B cell (primary cell): ENCODE data around the gene TUBA4A.
"Not testable (repeated sequence)": the region's sequence is repeated elsewhere in the genome, so short reads cannot be mapped to it uniquely, and the experiment has no call there.

Source experiments
- EZH2 ChIP-seq: IDR thresholded peaks from 2 replicates; pipeline ENCODE4 v1.6.1; 2012; ENCODE audit warnings: borderline replicate concordance, low read depth, mild to moderate bottlenecking, moderate library complexity, low read length; ENCODE audit not compliant: insufficient read depth, poor library complexity, severe bottlenecking
- TF ChIP-seq, protein P1 (sequence below): fragments of 200-600 bp; IDR thresholded peaks from one replicate; pipeline ENCODE4 v1.8.0; 2022; ENCODE audit warnings: antibody characterized with exemption, mild to moderate bottlenecking

DNA sequence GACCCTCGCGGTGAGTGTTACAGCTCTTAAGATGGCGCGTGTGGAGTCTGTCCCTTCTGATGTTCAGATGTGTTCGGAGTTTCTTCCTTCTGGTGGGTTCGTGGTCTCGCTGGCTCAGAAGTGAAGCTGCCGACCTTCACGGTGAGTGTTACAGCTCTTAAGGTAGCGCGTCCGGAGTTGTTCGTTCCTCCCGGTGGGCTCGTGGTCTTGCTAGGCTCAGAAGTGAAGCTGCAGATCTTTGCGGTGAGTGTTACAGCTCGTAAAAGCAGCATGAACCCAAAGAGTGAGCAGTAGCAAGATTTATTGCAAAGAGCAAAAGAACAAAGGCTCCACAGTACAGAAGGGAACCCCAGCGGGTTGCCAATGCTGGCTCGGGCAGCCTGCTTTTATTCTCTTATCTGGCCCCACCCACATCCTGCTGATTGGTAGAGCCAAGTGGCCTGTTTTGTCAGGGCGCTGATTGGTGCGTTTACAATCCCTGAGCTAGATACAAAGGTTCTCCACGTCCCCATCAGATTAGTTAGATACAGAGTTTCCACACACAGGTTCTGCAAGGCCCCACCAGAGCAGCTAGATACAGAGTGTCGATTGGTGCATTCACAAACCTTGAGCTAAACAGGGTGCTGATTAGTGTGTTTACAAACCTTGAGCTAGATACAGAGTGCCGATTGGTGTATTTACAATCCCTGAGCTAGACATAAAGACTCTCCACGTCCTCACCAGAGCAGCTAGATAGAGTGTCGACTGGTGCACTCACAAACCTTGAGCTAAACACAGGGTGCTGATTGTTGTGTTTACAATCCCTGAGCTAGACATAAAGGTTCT lies 53.0 kb downstream of the TUBA4A start:
- TF ChIP-seq, protein P1, sequence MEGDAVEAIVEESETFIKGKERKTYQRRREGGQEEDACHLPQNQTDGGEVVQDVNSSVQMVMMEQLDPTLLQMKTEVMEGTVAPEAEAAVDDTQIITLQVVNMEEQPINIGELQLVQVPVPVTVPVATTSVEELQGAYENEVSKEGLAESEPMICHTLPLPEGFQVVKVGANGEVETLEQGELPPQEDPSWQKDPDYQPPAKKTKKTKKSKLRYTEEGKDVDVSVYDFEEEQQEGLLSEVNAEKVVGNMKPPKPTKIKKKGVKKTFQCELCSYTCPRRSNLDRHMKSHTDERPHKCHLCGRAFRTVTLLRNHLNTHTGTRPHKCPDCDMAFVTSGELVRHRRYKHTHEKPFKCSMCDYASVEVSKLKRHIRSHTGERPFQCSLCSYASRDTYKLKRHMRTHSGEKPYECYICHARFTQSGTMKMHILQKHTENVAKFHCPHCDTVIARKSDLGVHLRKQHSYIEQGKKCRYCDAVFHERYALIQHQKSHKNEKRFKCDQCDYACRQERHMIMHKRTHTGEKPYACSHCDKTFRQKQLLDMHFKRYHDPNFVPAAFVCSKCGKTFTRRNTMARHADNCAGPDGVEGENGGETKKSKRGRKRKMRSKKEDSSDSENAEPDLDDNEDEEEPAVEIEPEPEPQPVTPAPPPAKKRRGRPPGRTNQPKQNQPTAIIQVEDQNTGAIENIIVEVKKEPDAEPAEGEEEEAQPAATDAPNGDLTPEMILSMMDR = not testable (repeated sequence)
- not testable (repeated sequence) for TF ChIP-seq EZH2
